GM12874 (cell line): ENCODE data around the gene TMPRSS6.

Experiments
- TF ChIP-seq, protein P1 (sequence below): IDR thresholded peaks from 2 replicates; pipeline ENCODE4 v1.5.1; 2011; ENCODE audit warnings: low read depth, mild to moderate bottlenecking, control low read depth, low read length, moderate library complexity; ENCODE audit not compliant: insufficient read depth

TMPRSS6 gene

DNA sequence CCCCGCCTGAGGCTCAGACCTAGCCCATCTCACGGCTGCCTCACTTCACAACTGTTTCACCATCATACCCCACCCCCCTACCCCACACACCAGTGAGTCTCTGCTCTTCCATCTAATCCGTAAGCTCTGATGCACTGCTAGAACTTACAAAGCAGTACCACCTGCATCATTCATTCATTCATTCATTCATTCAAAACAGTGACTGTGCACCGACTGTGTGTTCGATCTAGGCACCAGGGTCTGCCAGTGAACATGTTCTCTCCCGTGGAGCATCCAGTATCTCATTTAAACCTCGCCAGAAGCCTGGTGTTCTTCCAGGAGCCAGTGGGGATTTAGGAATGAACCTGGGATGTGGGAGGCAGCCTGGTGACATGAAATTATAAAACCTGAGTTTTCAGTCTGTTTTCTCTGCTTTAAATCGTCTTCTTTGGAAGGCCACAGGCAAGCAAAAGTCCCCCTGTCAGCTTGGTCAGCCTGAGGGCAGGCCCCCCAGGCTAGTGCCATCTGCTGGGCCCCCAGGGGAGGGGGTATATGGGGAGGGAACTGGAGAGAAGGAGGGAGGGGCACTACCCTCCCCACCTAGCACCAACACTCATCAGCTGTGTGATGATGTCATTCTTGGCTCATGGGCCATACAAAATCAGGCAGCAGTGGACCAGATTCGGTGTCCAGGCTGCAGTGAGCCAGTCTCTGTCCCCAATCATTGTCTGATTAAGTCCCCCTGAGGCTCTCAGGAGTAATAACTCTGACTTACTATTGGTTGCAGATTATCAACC lies 18.4 kb downstream of the TMPRSS6 start:
- TF ChIP-seq, protein P1, sequence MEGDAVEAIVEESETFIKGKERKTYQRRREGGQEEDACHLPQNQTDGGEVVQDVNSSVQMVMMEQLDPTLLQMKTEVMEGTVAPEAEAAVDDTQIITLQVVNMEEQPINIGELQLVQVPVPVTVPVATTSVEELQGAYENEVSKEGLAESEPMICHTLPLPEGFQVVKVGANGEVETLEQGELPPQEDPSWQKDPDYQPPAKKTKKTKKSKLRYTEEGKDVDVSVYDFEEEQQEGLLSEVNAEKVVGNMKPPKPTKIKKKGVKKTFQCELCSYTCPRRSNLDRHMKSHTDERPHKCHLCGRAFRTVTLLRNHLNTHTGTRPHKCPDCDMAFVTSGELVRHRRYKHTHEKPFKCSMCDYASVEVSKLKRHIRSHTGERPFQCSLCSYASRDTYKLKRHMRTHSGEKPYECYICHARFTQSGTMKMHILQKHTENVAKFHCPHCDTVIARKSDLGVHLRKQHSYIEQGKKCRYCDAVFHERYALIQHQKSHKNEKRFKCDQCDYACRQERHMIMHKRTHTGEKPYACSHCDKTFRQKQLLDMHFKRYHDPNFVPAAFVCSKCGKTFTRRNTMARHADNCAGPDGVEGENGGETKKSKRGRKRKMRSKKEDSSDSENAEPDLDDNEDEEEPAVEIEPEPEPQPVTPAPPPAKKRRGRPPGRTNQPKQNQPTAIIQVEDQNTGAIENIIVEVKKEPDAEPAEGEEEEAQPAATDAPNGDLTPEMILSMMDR: no peak

DNA sequence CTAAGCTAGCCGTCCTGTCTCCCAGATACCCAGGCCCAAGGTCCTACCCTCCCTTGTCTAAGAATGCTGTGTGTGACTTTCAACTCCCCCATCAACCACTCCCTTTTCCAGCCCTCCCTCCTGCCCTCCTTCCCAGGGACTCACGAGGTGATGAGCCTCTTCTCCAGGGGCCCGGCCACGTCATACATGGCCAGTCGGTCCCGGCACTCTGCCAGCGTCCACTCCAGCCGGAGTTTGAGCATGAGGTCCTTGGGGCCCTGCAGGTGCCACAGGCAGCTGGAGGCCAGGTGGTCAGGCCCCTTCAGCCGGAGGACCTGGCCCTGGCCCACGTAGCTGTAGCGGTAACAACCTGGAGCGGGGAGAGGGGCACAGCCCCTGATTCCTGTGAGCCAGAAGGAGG lies 20.1 kb downstream of the TMPRSS6 start:
- TF ChIP-seq, protein P1: no peak

DNA sequence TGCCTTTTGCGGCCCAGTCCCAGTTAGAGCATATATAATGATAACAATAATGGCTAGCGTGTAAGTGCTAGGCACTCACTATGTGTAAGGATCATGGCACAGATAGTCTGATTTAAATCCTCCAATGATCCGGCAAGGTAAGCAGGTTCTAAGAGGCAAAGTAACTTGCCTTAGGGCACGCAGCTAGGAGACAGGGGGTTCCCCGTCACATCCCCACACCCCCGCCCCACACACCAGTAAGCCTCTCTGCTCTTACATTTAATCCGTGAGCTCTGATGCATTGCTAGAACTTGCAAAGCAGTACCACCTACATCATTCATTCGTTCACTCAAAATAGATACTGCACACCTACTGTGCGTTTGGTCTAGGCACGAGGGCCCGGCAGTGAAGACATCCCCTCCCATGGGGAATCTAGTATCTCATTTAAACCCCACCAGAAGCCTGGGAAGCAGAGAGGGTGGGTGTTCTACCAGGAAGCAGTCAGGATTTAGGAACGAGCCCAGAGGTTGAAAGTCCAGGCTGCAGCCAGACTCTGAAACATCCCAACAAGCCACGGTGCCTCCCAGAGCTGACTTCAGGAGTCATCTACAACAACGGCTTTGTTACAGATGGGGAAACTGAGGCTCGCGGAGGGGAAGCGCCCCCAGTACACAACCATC lies 20.6 kb downstream of the TMPRSS6 start:
- TF ChIP-seq, protein P1: no peak

DNA sequence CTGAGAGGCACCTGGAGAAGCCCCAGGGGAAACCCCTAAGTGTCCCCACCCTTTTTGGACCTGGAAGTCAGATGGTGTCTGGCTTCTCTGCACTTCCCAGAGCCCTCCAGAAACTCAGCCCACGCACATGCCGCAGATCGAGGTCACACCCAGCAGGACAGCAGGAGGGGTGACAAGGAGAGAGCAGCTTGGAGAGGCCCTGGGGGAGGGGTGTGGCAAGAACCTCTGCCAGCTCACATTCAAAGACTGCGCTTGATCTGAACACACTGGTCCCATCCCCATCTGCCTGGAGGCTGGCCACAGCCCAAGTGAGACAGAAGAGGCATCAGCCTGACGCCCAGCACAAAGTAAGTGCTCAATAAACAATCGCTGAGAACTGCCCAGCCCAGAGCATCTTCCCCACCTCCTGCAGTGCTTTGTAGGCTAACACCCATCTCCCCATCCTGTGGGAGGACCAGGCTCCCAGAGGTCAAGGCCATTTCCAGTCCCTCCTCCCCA lies 21.4 kb downstream of the TMPRSS6 start:
- TF ChIP-seq, protein P1: no peak

DNA sequence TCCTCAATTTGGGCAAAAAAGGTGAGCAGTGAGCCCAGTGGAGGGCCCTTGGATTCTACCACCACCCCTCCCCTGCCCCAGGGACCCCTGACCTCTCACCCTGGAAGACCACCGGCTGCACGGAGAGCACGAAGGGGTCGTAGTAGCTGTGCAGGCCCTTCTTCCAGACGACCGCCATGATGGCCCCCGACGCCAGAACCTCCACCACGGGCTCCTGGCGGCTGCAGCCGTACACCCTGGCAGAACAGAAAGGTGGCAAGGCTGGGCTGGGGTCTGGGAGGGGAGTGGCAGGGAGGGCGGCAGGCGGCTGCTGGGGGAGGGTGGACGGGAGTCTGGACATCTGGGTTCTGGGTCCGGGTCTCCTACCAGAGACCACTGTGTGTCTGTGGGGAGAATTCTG lies 23.3 kb downstream of the TMPRSS6 start:
- TF ChIP-seq, protein P1: no peak

DNA sequence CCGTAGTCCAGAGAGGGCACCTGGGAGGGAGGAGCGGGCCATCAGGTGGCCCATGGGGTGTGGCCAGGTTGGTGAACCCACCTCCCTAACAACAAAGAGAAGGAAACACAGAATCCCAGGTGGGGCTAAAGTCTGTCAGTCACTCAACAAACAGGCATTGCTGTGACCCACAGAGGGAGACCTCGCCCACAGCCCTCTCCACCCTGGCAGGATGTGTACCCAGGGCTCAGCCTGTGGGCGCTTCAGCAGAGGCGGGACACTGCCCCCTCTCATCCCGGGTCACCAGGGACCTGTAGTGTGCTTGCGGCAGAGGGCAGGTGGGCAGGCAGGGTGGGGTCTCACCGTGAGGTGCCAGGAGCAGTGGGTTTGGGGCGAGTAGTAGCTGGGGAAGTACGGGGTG lies 25.1 kb downstream of the TMPRSS6 start:
- TF ChIP-seq, protein P1: no peak

DNA sequence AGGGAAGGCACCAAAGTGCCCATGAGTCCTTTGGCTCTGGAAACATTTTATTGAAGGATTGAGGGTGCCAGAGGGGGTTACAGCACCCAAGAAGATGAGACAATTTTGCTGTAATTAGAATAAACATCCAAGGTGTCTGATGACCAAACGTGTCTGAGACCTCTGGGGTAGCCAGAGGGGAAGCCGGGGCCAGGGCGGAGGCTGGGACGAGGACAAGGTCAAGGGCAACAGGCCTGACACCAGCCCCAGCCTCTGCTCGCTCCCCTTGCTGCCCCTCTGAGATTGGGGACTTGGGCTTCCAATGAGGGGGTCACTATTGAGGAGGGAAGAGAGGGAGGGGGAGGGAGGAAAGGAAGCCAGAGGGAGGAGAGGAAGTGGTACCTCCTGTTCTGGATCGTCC lies 25.6 kb downstream of the TMPRSS6 start:
- TF ChIP-seq, protein P1: no peak
